Endothelial cell of hepatic sinusoid (primary cell): ENCODE results near the gene MRPS14.
"Not testable (repeated sequence)": the region's sequence is repeated elsewhere in the genome, so short reads cannot be mapped to it uniquely, and the experiment has no call there.

Experiments used
- in situ Hi-C: cut with HindIII; loops from 2 replicates; pipeline ENCODE4 v1.10.0; 2017; ENCODE audit warnings: low sequenced_read_pairs

MRPS14 gene

GRCh38 chr1:175024773-175025172 is 1.5 kb upstream of the MRPS14 start:
- in situ Hi-C loops: no loop called here

GRCh38 chr1:175023922-175024242 is 657 bp upstream of the MRPS14 start:
- in situ Hi-C loops: not testable (repeated sequence)

GRCh38 chr1:175019524-175019923 is 3.7 kb downstream of the MRPS14 start:
- in situ Hi-C loops: no loop called here

GRCh38 chr1:175015243-175015642 is 8.0 kb downstream of the MRPS14 start:
- in situ Hi-C loops: no loop called here

DNA sequence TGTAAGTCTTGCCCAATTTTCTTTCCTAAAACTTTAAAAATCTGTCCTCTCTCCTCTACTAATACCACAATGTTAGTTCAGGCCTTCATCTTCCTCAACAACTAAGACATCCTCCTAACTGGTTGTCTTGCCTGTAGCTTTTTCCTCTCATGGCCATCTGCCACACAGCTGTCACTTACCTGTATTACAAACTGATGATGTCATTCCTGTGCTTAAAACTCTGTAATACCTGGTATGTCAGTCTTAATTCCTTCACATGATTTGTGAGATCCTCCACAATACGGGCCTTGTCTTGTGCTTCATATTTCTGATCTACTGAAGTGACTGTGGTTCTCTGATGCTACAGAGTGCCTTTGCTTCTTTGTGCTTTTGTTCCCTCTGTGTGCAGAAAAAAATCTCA is 9.8 kb downstream of the MRPS14 start:
- in situ Hi-C loops: no loop called here

GRCh38 chr1:175009532-175009931 is 13.7 kb downstream of the MRPS14 start:
- in situ Hi-C loops: no loop called here

GRCh38 chr1:175005085-175005783 is 18.0 kb downstream of the MRPS14 start:
- in situ Hi-C loops: no loop called here

DNA sequence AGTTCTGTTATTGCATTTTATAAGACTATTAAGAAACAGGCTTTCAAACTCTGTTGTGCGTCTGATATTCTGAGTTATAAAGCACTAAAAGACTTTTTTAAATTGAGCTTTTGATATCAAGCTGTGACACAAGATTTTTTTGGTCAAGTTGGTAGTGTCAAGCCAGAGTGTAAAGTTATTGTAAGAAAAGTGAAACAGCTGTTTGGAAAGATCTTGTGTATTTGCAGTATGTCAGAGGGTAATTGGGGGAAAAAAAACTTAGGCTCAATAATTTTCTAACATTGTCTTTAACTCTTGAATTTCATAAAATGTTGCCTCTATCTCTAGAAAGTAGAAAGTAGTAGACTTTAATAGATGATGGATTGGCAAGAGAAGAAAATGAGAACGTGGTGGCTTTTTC is 19.7 kb downstream of the MRPS14 start:
- in situ Hi-C loops: no loop called here

DNA sequence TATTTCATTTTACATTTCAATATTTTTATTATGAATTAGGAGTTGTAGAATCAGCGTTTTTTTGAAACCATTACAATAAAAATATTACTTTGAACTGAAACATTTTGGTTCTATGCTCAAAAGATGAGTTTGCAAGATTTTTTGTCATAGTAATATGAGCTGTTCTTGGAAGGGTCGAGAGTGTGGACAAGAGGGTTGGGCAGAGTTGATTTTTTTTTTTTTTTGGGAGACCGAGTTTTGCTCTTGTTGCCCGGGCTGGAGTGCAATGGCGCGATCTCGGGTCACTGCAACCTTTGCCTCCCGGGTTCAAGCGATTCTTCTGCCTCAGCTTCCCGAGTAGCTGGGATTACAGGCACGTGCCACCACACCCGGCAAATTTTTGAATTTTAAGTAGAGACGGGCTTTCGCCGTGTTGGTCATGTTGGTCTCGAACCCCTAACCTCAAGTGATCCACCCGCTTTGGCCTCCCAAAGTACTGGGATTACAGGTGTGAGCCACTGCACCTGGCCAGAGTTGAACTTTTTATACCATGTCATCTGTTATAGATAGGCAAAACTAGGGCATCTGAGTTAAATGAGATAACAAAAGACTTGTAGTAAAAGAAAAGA is 20.2 kb downstream of the MRPS14 start:
- in situ Hi-C loops: no loop called here

- in situ Hi-C loops: no loop called here
These were observed 22.5 kb downstream of the MRPS14 start for GRCh38 chr1:175000697-175001187.

GRCh38 chr1:174999936-175000696 is 23.1 kb downstream of the MRPS14 start, which contains the start of gene CACYBP:
Gene CACYBP, plus strand, starts transcription at chr1:174999947. Its CDS starts 234 bp downstream, at chr1:175000181.
- in situ Hi-C loops: loop anchor here (25.0 kb wide), 1 partner anchor 213 kb away; no protein-coding TSS in a partner anchor

DNA sequence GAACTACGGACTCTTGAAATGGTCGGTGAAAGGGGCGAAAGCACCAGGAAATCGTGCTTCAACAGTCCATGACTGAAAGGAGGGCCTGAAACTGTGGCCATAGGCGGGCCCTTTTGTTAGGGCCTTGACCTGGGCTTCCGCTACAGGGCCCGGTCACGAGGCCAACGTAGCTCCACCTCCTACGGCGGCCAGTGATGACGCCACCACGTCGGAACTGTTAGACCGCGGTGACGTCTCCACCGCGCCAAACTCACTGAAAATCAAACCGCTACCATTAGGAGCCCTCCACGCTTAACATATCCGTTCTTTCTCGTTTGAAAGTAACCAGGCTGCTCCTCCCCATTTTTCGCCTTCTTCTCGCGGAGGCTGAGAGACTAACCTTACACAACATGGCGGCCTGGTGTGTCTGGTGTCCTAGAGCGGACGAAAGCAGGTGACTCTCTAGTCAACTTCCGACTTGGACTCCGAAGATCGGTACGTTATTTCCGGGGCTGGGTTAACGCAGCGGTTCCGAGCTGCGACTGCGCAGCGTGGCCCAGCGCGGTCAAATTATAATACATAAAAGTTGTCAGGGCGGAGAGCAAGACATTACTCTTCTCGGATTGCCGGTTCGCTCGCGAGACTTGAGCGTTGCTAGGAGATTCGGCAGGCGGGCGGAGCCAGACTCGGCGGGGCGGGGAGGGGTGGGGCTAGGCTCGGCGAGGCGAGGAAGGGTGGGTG is 23.8 kb downstream of the MRPS14 start:
- in situ Hi-C loops: loop anchor here (25.0 kb wide), 1 partner anchor 212 kb away; no protein-coding TSS in a partner anchor

- in situ Hi-C loops: loop anchor here (25.0 kb wide), 1 partner anchor 211 kb away; no protein-coding TSS in a partner anchor
These were observed 24.5 kb downstream of the MRPS14 start for GRCh38 chr1:174998569-174999215.

DNA sequence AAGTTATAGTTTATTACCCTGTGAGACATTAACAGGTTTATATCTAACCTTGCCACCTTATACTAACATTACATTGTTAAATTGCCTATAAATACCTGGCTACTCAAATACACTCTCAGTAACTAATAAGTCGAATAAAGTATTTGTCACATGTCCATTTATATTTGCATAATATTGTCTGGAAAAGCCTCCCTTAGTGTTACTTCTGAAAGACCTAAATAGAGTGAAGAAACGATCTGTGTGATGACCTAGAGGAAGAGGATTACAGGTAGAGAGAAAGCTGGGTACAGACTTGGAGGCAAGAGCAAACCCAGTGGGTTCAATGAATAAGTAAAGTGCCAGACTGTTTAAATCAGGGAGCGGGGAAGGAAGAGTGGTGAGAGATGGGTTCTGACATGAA is 26.2 kb downstream of the MRPS14 start:
- in situ Hi-C loops: loop anchor here (25.0 kb wide), 1 partner anchor 210 kb away; no protein-coding TSS in a partner anchor

GRCh38 chr1:174996476-174996875 is 26.7 kb downstream of the MRPS14 start:
- in situ Hi-C loops: loop anchor here (25.0 kb wide), 1 partner anchor 209 kb away; no protein-coding TSS in a partner anchor

DNA sequence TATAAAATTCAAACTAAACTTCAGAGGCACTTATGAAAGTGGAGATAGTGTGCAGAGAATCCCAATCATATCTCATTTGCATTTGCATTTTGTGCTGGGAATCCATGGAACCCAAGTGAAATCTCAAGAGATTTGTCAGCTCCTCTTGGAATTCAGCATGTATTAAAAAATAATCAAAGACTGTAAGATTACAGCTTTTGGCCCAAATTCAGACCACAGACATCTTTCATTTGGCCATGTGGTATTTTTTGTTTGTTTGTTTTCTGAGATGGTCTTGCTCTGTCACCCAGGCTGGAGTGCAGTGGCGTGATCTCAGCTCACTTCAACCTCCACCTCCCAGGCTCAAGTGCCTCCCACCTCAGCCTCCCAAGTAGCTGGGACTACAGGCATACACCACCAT is 27.3 kb downstream of the MRPS14 start:
- in situ Hi-C loops: loop anchor here (25.0 kb wide), 1 partner anchor 209 kb away; no protein-coding TSS in a partner anchor

DNA sequence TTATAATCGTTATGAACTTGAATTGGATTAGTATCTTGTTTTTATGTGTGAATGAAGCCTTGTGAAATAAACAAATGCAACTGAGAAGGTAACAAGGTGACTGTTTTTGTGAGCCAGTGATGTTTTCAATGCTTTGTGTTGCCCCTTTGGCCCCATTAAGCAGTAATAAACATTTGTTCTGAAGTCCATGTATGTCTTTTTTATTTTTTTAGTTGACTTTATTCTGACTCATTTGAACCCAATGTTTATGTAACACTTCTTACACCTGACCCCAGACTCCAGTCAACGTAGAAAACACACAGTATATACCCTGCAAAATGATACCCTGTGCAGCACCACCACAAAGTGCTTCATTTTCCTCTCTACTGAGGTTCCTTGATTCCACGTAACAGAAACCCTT is 28.1 kb downstream of the MRPS14 start:
- in situ Hi-C loops: loop anchor here (25.0 kb wide), 1 partner anchor 208 kb away; no protein-coding TSS in a partner anchor

DNA sequence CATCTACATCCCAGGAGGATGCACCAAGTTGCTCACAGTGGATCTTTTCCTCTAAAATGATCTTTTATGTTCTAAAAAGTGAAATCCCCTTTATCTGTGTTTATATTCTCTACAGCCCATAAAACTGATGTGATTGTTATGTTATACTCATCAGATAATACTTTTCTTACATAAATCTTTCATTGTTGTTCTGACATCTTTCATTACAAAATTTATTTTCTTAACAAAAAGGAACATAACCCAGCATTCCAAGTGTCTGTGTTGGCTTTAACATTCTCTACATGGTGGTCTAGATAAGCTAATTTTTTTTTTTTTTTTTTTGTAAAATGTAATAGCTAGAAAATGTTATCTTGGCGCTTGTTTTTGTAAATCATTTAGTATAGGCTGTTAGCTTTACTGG is 31.8 kb downstream of the MRPS14 start:
- in situ Hi-C loops: loop anchor here (25.0 kb wide), 1 partner anchor 204 kb away; no protein-coding TSS in a partner anchor

GRCh38 chr1:174990382-174990999 is 32.7 kb downstream of the MRPS14 start:
- in situ Hi-C loops: loop anchor here (25.0 kb wide), 1 partner anchor 203 kb away; no protein-coding TSS in a partner anchor
